Activated gamma-delta T cell treated with anti-CD3 and anti-CD28 coated beads, Interleukin-2, amount 50 U/mL, for 16 hours (primary cell): ENCODE measurements around the gene PES1.
"Not testable (repeated sequence)": the region's sequence is repeated elsewhere in the genome, so short reads cannot be mapped to it uniquely, and the experiment has no call there.

Experiments
- DNase-seq: peaks from one replicate; pipeline ENCODE4 v3.0.0-alpha.2; 2020; ENCODE audit warnings: low read depth

Gene PES1

GRCh38 chr22:30574095-30574981, 17.4 kb downstream of the PES1 start, which contains the start of gene GAL3ST1:
Gene GAL3ST1, minus strand, starts transcription at chr22:30574665. Its CDS starts 17,273 bp downstream, at chr22:30557392.
- DNase-seq, result no peak

- DNase-seq, result no peak
Measured at GRCh38 chr22:30573594-30574094, 18.1 kb downstream of the PES1 start.

- DNase-seq, result no peak
Measured at GRCh38 chr22:30572840-30573593, 18.7 kb downstream of the PES1 start.

- DNase-seq, result no peak
Measured at GRCh38 chr22:30572210-30572609, 19.5 kb downstream of the PES1 start.

- no peak for DNase-seq
Measured at GRCh38 chr22:30569674-30570202, 22.0 kb downstream of the PES1 start.

- DNase-seq, result no peak
Measured at GRCh38 chr22:30568137-30568805, 23.4 kb downstream of the PES1 start.

- DNase-seq, result not testable (repeated sequence)
Measured at GRCh38 chr22:30567277-30567676, 24.4 kb downstream of the PES1 start.

- no peak for DNase-seq
Measured at GRCh38 chr22:30566125-30566524, 25.6 kb downstream of the PES1 start.

GRCh38 chr22:30565341-30565740, 26.4 kb downstream of the PES1 start:
- DNase-seq, result no peak

GRCh38 chr22:30564761-30565119, 27.0 kb downstream of the PES1 start:
- no peak for DNase-seq

GRCh38 chr22:30564045-30564760, 27.5 kb downstream of the PES1 start:
- no peak for DNase-seq

GRCh38 chr22:30562366-30562765, 29.3 kb downstream of the PES1 start:
- no peak for DNase-seq

- DNase-seq, result no peak
Measured at GRCh38 chr22:30561402-30562189, 30.1 kb downstream of the PES1 start.

GRCh38 chr22:30560643-30561202, 31.0 kb downstream of the PES1 start:
- DNase-seq, result not testable (repeated sequence)

GRCh38 chr22:30559889-30560288, 31.8 kb downstream of the PES1 start:
- no peak for DNase-seq

- DNase-seq, result no peak
Measured at GRCh38 chr22:30557243-30557642, 34.5 kb downstream of the PES1 start.

GRCh38 chr22:30556388-30556787, 35.3 kb downstream of the PES1 start:
- no peak for DNase-seq

- no peak for DNase-seq
Measured at GRCh38 chr22:30555282-30556210, 36.2 kb downstream of the PES1 start.

- DNase-seq, result no peak
Measured at GRCh38 chr22:30553971-30554370, 37.7 kb downstream of the PES1 start.
